ENCODE results near the gene CNR1. TPM values are rescaled to one million over a fixed set of nuclear protein-coding genes. Genes with fewer than 3 reads are reported as not detected.

Gene CNR1
- total and polyA plus RNA-seq, 2 of the 4 experiments (the other 2 are of a cell fraction) = not detected

DNA sequence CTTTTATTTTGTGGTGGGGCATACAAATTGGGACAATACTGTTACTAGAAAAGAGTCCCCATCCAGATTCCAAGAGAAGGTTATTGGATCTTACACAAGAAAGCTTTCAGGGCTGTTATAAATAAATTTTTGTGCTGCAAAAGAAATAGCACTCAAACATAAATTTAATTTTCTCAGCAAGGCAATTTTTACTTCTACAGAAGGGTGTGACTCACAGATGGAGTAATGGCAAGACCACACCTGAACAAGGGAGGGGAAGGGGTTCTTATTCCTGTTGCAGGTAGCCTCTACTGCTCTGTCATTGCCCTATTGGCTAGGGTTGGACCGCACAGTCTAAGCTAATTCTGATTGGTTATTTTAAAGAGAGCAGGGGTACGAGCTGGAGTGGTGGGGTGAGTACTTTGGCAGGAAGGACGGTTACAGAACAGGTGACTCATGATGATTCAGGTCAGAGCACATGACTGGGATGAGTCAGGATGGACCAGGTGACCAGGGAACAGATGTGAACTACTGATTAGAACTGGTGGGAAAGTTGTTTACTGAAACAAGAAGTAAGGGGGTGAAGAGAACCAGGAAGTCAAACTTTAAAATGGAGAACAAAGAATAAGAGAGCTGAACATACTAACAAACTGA is 41.1 kb downstream of the CNR1 start:
- no TSS peak for BruUV-seq (replicated peaks)
- intact Hi-C loops (cut with micrococcal nuclease) = no loop called here

More for the DNA sequence above, 41.1 kb downstream of the CNR1 start:
- DNase-seq (no peak), ATAC-seq (ENCODE audit: low read depth) (no peak)
- no peaks in the 10 kb centered on the region for H4K20me1 ChIP-seq (ENCODE audit: insufficient read depth, low read length)
- H3K4me3 ChIP-seq (ENCODE audit: insufficient read depth, low read depth, low read length) = no peak overlapping the region
- no peak overlapping the region for H3K9ac ChIP-seq (ENCODE audit: low read depth, low read length)
- no peaks in the 10 kb centered on the region for H3K9me1 ChIP-seq (ENCODE audit: insufficient read depth, low read length)
- no peak overlapping the region for H3K4me2 ChIP-seq (ENCODE audit: low read depth, low read length)
- no peak overlapping the region for H2BK5ac ChIP-seq (ENCODE audit: low read depth, low read length, poor library complexity, severe bottlenecking)
- H3K14ac ChIP-seq (replicated peaks; ENCODE audit: low read depth, low read length) = no peak overlapping the region
- no peaks in the 10 kb centered on the region for H3K36me3 ChIP-seq (ENCODE audit: control insufficient read depth, insufficient read depth, low read length)
- H4K8ac ChIP-seq (ENCODE audit: low read depth in 2 of 2, low read length in 2 of 2) = no peak overlapping the region
- TF ChIP-seq RCOR1 (IDR thresholded peaks at IDR 0.05; ENCODE audit: insufficient replicate concordance, low read length) (no peak), CTCF (conservative IDR thresholded peaks at IDR 0.05; ENCODE audit: low read depth, low read length) (no peak), ELK1 (IDR thresholded peaks at IDR 0.05; ENCODE audit: borderline replicate concordance, low read depth, low read length) (no peak), NFE2L2 (IDR thresholded peaks at IDR 0.05; ENCODE audit: low read depth, low read length) (no peak), MAFK (IDR thresholded peaks at IDR 0.05; ENCODE audit: low read depth, low read length) (no peak), SMC3 (IDR thresholded peaks at IDR 0.05; ENCODE audit: low read depth, low read length) (no peak), POLR2A (IDR thresholded peaks at IDR 0.05; ENCODE audit: low read depth, low read length) (no peak), BHLHE40 (IDR thresholded peaks at IDR 0.05; ENCODE audit: low read depth, low read length) (no peak), FOS (IDR thresholded peaks at IDR 0.05; ENCODE audit: low read depth, low read length) (no peak), CEBPB (IDR thresholded peaks at IDR 0.05; ENCODE audit: low read depth, low read length) (no peak), MXI1 (IDR thresholded peaks at IDR 0.05; ENCODE audit: borderline replicate concordance, low read depth, low read length) (no peak), USF2 (IDR thresholded peaks at IDR 0.05; ENCODE audit: low read depth, low read length) (no peak), RAD21 (IDR thresholded peaks at IDR 0.05; ENCODE audit: low read length) (no peak), CHD1 (IDR thresholded peaks at IDR 0.05; ENCODE audit: low read depth, low read length) (no peak), MAZ (IDR thresholded peaks at IDR 0.05; ENCODE audit: borderline replicate concordance, low read depth, low read length) (no peak), RFX5 (IDR thresholded peaks at IDR 0.05; ENCODE audit: low read depth, low read length) (no peak)
- H3K23ac ChIP-seq (ENCODE audit: low read depth, low read length) = no peak overlapping the region
- no peak overlapping the region for H2AK5ac ChIP-seq (ENCODE audit: low read depth, low read length)
- H3K27ac ChIP-seq (ENCODE audit: insufficient read depth, low read length) = no peak overlapping the region
- H2AFZ ChIP-seq (replicated peaks; ENCODE audit: low read length, poor library complexity) = no peak overlapping the region
- H3K56ac ChIP-seq (ENCODE audit: extremely low read depth, insufficient read depth, low read length) = no peak overlapping the region
- dilution Hi-C loops (cut with HindIII; ENCODE audit: low sequenced_read_pairs, unreplicated experiment) = no loop called here
- H3K79me1 ChIP-seq (ENCODE audit: low read depth in 1 of 2, low read length in 2 of 2) = no peaks in the 10 kb centered on the region
- no peak overlapping the region for H2AK9ac ChIP-seq (replicated peaks; ENCODE audit: low read depth, low read length, poor library complexity)
- H3K4ac ChIP-seq (ENCODE audit: low read depth, low read length) = no peak overlapping the region
- no peak overlapping the region for H4K5ac ChIP-seq (ENCODE audit: low read depth, low read length)
- no peaks in the 10 kb centered on the region for H3K27me3 ChIP-seq (ENCODE audit: control insufficient read depth, insufficient read depth, low read length)
- no peaks in the 10 kb centered on the region for H3K4me1 ChIP-seq (ENCODE audit: control insufficient read depth, insufficient read depth, low read length)
- H2BK20ac ChIP-seq (ENCODE audit: low read depth, low read length) = no peak overlapping the region
- no peak overlapping the region for H3K18ac ChIP-seq (ENCODE audit: low read depth, low read length)
- H3K9me3 ChIP-seq (ENCODE audit: control insufficient read depth, insufficient read depth, low read length) = no peaks in the 10 kb centered on the region
- ChIA-PET POLR2A (ENCODE audit: unreplicated experiment) (no interaction called here), CTCF (no interaction called here)
- in situ Hi-C loops (cut with MboI; ENCODE audit: low sequenced_read_pairs) = no loop called here
- H2BK120ac ChIP-seq (ENCODE audit: low read depth, low read length) = no peak overlapping the region
- H4K91ac ChIP-seq (ENCODE audit: insufficient read depth, low read depth, low read length) = no peak overlapping the region
- no peak overlapping the region for H2BK15ac ChIP-seq (ENCODE audit: low read depth, low read length)
- WGBS, 2 experiments (ENCODE audit: extremely low coverage in 2 of 2, insufficient read length in 1 of 2) = 57% methylated on average over 2 of the region's 3 CpGs; no CpG with 5 or more reads in 1 of the 2 experiments
